WI38 (cell line): ENCODE data around the gene NEK6.
"Not testable (repeated sequence)": the region's sequence is repeated elsewhere in the genome, so short reads cannot be mapped to it uniquely, and the experiment has no call there.

Experiments
- H3K4me3 ChIP-seq: 2 replicates; pipeline ENCODE4 v1.5.1; 2011; ENCODE audit warnings: low read depth, mild to moderate bottlenecking, control low read depth, low read length
- CTCF ChIP-seq: IDR thresholded peaks from 2 replicates; pipeline ENCODE4 v1.5.1; 2012; ENCODE audit warnings: low read depth, mild to moderate bottlenecking, control low read depth, low read length

Gene NEK6

GRCh38 chr9:124228516-124228915 is 29.2 kb upstream of the NEK6 start:
- TF ChIP-seq CTCF, result no peak

GRCh38 chr9:124231095-124231737 is 26.5 kb upstream of the NEK6 start:
- no peak for TF ChIP-seq CTCF
- H3K4me3 ChIP-seq, result no peak overlapping the region

More at GRCh38 chr9:124228516-124228915, 29.2 kb upstream of the NEK6 start:
- no peak overlapping the region for H3K4me3 ChIP-seq

GRCh38 chr9:124238546-124239140 is 19.1 kb upstream of the NEK6 start:
- no peak overlapping the region for H3K4me3 ChIP-seq
- no peak for TF ChIP-seq CTCF

- no peak overlapping the region for H3K4me3 ChIP-seq
- TF ChIP-seq CTCF, result no peak
Observed at GRCh38 chr9:124239249-124240073, 18.3 kb upstream of the NEK6 start.

GRCh38 chr9:124242331-124243194 is 15.2 kb upstream of the NEK6 start:
- TF ChIP-seq CTCF, result no peak
- no peak overlapping the region for H3K4me3 ChIP-seq

GRCh38 chr9:124247393-124247792 is 10.4 kb upstream of the NEK6 start:
- H3K4me3 ChIP-seq, result not testable (repeated sequence)

GRCh38 chr9:124248066-124248465 is 9.7 kb upstream of the NEK6 start:
- TF ChIP-seq CTCF, result no peak
- no peak overlapping the region for H3K4me3 ChIP-seq
